Measurements from ENCODE around the gene SSU72.

DNA sequence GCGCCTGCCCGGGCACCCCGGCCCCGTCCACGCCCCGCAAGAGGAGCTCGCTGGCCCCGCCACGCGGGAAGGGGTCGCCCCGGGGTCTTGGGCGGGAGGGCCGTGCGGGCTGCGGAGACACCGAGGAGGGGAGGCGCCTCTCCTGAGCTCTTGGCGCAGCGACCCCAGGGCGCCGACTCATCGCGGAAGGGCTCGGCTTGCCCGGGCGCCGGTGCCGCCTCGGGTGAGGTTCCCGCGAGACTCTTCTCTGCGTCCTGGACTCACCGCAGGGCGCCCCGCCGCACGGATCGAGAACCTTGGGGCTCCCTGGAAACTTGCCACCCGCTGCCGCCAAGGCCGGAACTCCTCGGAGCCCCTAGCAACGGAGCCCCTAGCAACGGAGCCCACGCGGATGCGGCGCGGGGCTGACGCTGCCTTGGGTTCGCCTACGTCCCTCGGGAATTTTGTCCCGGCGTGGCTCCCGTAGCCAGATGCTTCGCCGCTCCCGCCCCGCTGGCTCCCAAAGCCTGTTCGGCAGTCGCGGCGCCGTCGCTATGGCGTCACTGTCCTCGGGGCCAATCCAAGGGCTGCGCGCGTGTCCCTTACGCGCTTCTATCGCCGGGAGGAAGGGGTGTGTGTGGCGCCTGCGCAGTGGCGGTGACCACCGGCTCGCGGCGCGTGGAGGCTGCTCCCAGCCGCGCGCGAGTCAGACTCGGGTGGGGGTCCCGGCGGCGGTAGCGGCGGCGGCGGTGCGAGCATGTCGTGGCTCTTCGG, 63.0 kb downstream of the SSU72 start, which contains the start of gene ATAD3A:
- TF ChIP-seq, protein P1, sequence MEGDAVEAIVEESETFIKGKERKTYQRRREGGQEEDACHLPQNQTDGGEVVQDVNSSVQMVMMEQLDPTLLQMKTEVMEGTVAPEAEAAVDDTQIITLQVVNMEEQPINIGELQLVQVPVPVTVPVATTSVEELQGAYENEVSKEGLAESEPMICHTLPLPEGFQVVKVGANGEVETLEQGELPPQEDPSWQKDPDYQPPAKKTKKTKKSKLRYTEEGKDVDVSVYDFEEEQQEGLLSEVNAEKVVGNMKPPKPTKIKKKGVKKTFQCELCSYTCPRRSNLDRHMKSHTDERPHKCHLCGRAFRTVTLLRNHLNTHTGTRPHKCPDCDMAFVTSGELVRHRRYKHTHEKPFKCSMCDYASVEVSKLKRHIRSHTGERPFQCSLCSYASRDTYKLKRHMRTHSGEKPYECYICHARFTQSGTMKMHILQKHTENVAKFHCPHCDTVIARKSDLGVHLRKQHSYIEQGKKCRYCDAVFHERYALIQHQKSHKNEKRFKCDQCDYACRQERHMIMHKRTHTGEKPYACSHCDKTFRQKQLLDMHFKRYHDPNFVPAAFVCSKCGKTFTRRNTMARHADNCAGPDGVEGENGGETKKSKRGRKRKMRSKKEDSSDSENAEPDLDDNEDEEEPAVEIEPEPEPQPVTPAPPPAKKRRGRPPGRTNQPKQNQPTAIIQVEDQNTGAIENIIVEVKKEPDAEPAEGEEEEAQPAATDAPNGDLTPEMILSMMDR (IDR thresholded peaks at IDR 0.05) = peak in 2 of 6 experiments; percentile 14 to 50
- peak in 2 of 4 donors; percentile 39 to 82 for TF ChIP-seq POLR2A (IDR thresholded peaks at IDR 0.05)
